ENCODE results near the gene RCC2.

RCC2 gene

GRCh38 chr1:17405898-17406759 lies 33.3 kb downstream of the RCC2 start (continued):
- TF ChIP-seq GLIS2 (tag by site-specific recombination; IDR thresholded peaks at IDR 0.05) (0 out of 2 replicates have a peak, but pooled peaks have one; percentile 32), ZBTB8A (tag by site-specific recombination; IDR thresholded peaks at IDR 0.05) (no peak), ZNF146 (tag by site-specific recombination; IDR thresholded peaks at IDR 0.05) (no peak), ZBTB17 (tag by site-specific recombination; IDR thresholded peaks at IDR 0.05) (0 out of 2 replicates have a peak, but pooled peaks have one; percentile 32), ZNF560 (tag by site-specific recombination; IDR thresholded peaks at IDR 0.05; ENCODE audit: borderline replicate concordance) (no peak), ZNF214 (tag by site-specific recombination; IDR thresholded peaks at IDR 0.05; ENCODE audit: borderline replicate concordance) (no peak)
- TF ChIP-seq, protein P1, sequence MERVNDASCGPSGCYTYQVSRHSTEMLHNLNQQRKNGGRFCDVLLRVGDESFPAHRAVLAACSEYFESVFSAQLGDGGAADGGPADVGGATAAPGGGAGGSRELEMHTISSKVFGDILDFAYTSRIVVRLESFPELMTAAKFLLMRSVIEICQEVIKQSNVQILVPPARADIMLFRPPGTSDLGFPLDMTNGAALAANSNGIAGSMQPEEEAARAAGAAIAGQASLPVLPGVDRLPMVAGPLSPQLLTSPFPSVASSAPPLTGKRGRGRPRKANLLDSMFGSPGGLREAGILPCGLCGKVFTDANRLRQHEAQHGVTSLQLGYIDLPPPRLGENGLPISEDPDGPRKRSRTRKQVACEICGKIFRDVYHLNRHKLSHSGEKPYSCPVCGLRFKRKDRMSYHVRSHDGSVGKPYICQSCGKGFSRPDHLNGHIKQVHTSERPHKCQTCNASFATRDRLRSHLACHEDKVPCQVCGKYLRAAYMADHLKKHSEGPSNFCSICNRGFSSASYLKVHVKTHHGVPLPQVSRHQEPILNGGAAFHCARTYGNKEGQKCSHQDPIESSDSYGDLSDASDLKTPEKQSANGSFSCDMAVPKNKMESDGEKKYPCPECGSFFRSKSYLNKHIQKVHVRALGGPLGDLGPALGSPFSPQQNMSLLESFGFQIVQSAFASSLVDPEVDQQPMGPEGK (tag by site-specific recombination; IDR thresholded peaks at IDR 0.05): peak; percentile 56
- TF ChIP-seq, protein P2, sequence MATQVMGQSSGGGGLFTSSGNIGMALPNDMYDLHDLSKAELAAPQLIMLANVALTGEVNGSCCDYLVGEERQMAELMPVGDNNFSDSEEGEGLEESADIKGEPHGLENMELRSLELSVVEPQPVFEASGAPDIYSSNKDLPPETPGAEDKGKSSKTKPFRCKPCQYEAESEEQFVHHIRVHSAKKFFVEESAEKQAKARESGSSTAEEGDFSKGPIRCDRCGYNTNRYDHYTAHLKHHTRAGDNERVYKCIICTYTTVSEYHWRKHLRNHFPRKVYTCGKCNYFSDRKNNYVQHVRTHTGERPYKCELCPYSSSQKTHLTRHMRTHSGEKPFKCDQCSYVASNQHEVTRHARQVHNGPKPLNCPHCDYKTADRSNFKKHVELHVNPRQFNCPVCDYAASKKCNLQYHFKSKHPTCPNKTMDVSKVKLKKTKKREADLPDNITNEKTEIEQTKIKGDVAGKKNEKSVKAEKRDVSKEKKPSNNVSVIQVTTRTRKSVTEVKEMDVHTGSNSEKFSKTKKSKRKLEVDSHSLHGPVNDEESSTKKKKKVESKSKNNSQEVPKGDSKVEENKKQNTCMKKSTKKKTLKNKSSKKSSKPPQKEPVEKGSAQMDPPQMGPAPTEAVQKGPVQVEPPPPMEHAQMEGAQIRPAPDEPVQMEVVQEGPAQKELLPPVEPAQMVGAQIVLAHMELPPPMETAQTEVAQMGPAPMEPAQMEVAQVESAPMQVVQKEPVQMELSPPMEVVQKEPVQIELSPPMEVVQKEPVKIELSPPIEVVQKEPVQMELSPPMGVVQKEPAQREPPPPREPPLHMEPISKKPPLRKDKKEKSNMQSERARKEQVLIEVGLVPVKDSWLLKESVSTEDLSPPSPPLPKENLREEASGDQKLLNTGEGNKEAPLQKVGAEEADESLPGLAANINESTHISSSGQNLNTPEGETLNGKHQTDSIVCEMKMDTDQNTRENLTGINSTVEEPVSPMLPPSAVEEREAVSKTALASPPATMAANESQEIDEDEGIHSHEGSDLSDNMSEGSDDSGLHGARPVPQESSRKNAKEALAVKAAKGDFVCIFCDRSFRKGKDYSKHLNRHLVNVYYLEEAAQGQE (tag by site-specific recombination; IDR thresholded peaks at IDR 0.05): no peak

GRCh38 chr1:17404820-17405219 lies 34.7 kb downstream of the RCC2 start:
- Histone ChIP-seq H3K27ac (ENCODE audit: extremely low read depth, low read depth, low read length) (no peak overlapping the region), H3K36me3 (ENCODE audit: control insufficient read depth in 2 of 2, insufficient read depth in 1 of 2, low read length in 2 of 2) (peaks cover 0 to 41% of the 10 kb centered on the region in 2 experiments; a peak in 1 of 3 replicates), H3K9me3 (ENCODE audit: control insufficient read depth, insufficient read depth, low read depth, low read length) (no peaks in the 10 kb centered on the region), H3K4me3 (ENCODE audit: low read depth, low read length) (no peak overlapping the region), H3K4me1 (ENCODE audit: control insufficient read depth, insufficient read depth, low read length) (no peaks in the 10 kb centered on the region)
- TF ChIP-seq ZFP69B (tag by site-specific recombination; IDR thresholded peaks at IDR 0.05) (0 out of 2 replicates have a peak, but pooled peaks have one; percentile 42), ZNF692 (tag by site-specific recombination; IDR thresholded peaks at IDR 0.05) (peak; percentile 76), ZIC2 (tag by site-specific recombination; IDR thresholded peaks at IDR 0.05) (no peak), KLF10 (tag by site-specific recombination; IDR thresholded peaks at IDR 0.05) (no peak), ZNF19 (tag by site-specific recombination; IDR thresholded peaks at IDR 0.05; ENCODE audit: low read depth) (no peak), RBAK (tag by site-specific recombination; IDR thresholded peaks at IDR 0.05) (no peak), ZNF354C (tag by site-specific recombination; IDR thresholded peaks at IDR 0.05; ENCODE audit: borderline replicate concordance, low read depth) (no peak), ZNF24 (tag by site-specific recombination; IDR thresholded peaks at IDR 0.05) (no peak), ZNF146 (tag by site-specific recombination; IDR thresholded peaks at IDR 0.05) (no peak), ZNF777 (tag by site-specific recombination; IDR thresholded peaks at IDR 0.05; ENCODE audit: borderline replicate concordance) (no peak), ZNF677 (tag by site-specific recombination; IDR thresholded peaks at IDR 0.05) (no peak), AEBP2 (tag by site-specific recombination; IDR thresholded peaks at IDR 0.05; ENCODE audit: borderline replicate concordance) (no peak)
- TF ChIP-seq, protein P3, sequence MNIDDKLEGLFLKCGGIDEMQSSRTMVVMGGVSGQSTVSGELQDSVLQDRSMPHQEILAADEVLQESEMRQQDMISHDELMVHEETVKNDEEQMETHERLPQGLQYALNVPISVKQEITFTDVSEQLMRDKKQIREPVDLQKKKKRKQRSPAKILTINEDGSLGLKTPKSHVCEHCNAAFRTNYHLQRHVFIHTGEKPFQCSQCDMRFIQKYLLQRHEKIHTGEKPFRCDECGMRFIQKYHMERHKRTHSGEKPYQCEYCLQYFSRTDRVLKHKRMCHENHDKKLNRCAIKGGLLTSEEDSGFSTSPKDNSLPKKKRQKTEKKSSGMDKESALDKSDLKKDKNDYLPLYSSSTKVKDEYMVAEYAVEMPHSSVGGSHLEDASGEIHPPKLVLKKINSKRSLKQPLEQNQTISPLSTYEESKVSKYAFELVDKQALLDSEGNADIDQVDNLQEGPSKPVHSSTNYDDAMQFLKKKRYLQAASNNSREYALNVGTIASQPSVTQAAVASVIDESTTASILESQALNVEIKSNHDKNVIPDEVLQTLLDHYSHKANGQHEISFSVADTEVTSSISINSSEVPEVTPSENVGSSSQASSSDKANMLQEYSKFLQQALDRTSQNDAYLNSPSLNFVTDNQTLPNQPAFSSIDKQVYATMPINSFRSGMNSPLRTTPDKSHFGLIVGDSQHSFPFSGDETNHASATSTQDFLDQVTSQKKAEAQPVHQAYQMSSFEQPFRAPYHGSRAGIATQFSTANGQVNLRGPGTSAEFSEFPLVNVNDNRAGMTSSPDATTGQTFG (tag by site-specific recombination; IDR thresholded peaks at IDR 0.05; ENCODE audit: borderline replicate concordance): no peak
- ChIA-PET CTCF (interaction anchor here (1.0 to 2.2 kb wide), 4 partner anchors 16 to 343 kb away, joined by 3 to 8 read pairs (median 4); no protein-coding TSS in a partner anchor), POLR2A (no interaction called here)

Measured in HEK293 (cell line).